Activated naive CD8-positive, alpha-beta T cell (primary cell): ENCODE results near the gene ESYT2.

Experiments used
- H3K27ac Mint-ChIP-seq: one replicate; pipeline ENCODE4 v1.8.0; 2021; ENCODE audit warnings: mixed read lengths
- H3K27me3 Mint-ChIP-seq: one replicate; pipeline ENCODE4 v1.8.0; 2021; ENCODE audit warnings: mixed read lengths
- H3K36me3 Mint-ChIP-seq: one replicate; pipeline ENCODE4 v1.8.0; 2021; ENCODE audit warnings: mixed read lengths
- H3K4me1 Mint-ChIP-seq: one replicate; pipeline ENCODE4 v1.8.0; 2021; ENCODE audit warnings: low read depth, mixed read lengths
- H3K4me3 Mint-ChIP-seq: one replicate; pipeline ENCODE4 v1.8.0; 2021; ENCODE audit warnings: mild to moderate bottlenecking, mixed read lengths
- H3K9me3 Mint-ChIP-seq: one replicate; pipeline ENCODE4 v1.8.0; 2021; ENCODE audit warnings: low read depth, mixed read lengths

ESYT2 gene

GRCh38 chr7:158746957-158747356 lies 82.4 kb downstream of the ESYT2 start:
- Mint-ChIP-seq H3K27me3 (no peaks in the 10 kb centered on the region), H3K27ac (no peak overlapping the region), H3K36me3 (peaks cover 6% of the 10 kb centered on the region), H3K4me3 (no peak overlapping the region), H3K4me1 (no peaks in the 10 kb centered on the region), H3K9me3 (no peaks in the 10 kb centered on the region)

- Mint-ChIP-seq H3K4me1 (no peaks in the 10 kb centered on the region), H3K9me3 (no peaks in the 10 kb centered on the region), H3K4me3 (no peak overlapping the region), H3K36me3 (peaks cover 6% of the 10 kb centered on the region), H3K27me3 (no peaks in the 10 kb centered on the region), H3K27ac (no peak overlapping the region)
Measured at GRCh38 chr7:158745057-158745715, 84.1 kb downstream of the ESYT2 start.

- no peak overlapping the region for H3K4me3 Mint-ChIP-seq
- peak overlapping the region; percentile 58 for H3K27ac Mint-ChIP-seq
- no peaks in the 10 kb centered on the region for H3K27me3 Mint-ChIP-seq
- H3K36me3 Mint-ChIP-seq = peaks cover 6% of the 10 kb centered on the region
- H3K4me1 Mint-ChIP-seq = no peaks in the 10 kb centered on the region
- no peaks in the 10 kb centered on the region for H3K9me3 Mint-ChIP-seq
Measured at GRCh38 chr7:158744070-158744469, 85.2 kb downstream of the ESYT2 start.

GRCh38 chr7:158743219-158743618 lies 86.1 kb downstream of the ESYT2 start:
- H3K27ac Mint-ChIP-seq = peak overlapping the region; percentile 28
- no peaks in the 10 kb centered on the region for H3K9me3 Mint-ChIP-seq
- H3K36me3 Mint-ChIP-seq = peaks cover 8% of the 10 kb centered on the region
- H3K27me3 Mint-ChIP-seq = no peaks in the 10 kb centered on the region
- no peak overlapping the region for H3K4me3 Mint-ChIP-seq
- no peaks in the 10 kb centered on the region for H3K4me1 Mint-ChIP-seq

- no peaks in the 10 kb centered on the region for H3K27me3 Mint-ChIP-seq
- H3K27ac Mint-ChIP-seq = peak overlapping the region; percentile 70
- H3K36me3 Mint-ChIP-seq = peaks cover 5% of the 10 kb centered on the region
- H3K9me3 Mint-ChIP-seq = no peaks in the 10 kb centered on the region
- H3K4me1 Mint-ChIP-seq = no peaks in the 10 kb centered on the region
- no peak overlapping the region for H3K4me3 Mint-ChIP-seq
Measured at GRCh38 chr7:158742065-158742821, 87.1 kb downstream of the ESYT2 start.

- no peaks in the 10 kb centered on the region for H3K27me3 Mint-ChIP-seq
- H3K36me3 Mint-ChIP-seq = peaks cover 5% of the 10 kb centered on the region
Measured at GRCh38 chr7:158741294-158741666, 88.0 kb downstream of the ESYT2 start.

GRCh38 chr7:158740657-158741293 lies 88.5 kb downstream of the ESYT2 start:
- Mint-ChIP-seq H3K9me3 (no peaks in the 10 kb centered on the region), H3K27ac (peak overlapping the region; percentile 72), H3K36me3 (peaks cover 3% of the 10 kb centered on the region), H3K4me3 (no peak overlapping the region), H3K4me1 (no peaks in the 10 kb centered on the region), H3K27me3 (no peaks in the 10 kb centered on the region)

More at GRCh38 chr7:158741294-158741666, 88.0 kb downstream of the ESYT2 start:
- Mint-ChIP-seq H3K9me3 (no peaks in the 10 kb centered on the region), H3K27ac (no peak overlapping the region), H3K4me1 (no peaks in the 10 kb centered on the region), H3K4me3 (no peak overlapping the region)

- H3K27me3 Mint-ChIP-seq = no peaks in the 10 kb centered on the region
- no peaks in the 10 kb centered on the region for H3K4me1 Mint-ChIP-seq
- H3K27ac Mint-ChIP-seq = peak overlapping the region; percentile 72
- no peaks in the 10 kb centered on the region for H3K9me3 Mint-ChIP-seq
- H3K4me3 Mint-ChIP-seq = no peak overlapping the region
- peaks cover 3% of the 10 kb centered on the region for H3K36me3 Mint-ChIP-seq
Measured at GRCh38 chr7:158740013-158740656, 89.2 kb downstream of the ESYT2 start.

GRCh38 chr7:158738841-158739240 lies 90.5 kb downstream of the ESYT2 start:
- Mint-ChIP-seq H3K27ac (no peak overlapping the region), H3K9me3 (no peaks in the 10 kb centered on the region), H3K4me1 (no peaks in the 10 kb centered on the region), H3K27me3 (no peaks in the 10 kb centered on the region), H3K36me3 (peaks cover 3% of the 10 kb centered on the region), H3K4me3 (no peak overlapping the region)

GRCh38 chr7:158737064-158737695 lies 92.1 kb downstream of the ESYT2 start:
- H3K27ac Mint-ChIP-seq = peak overlapping the region; percentile 22
- H3K27me3 Mint-ChIP-seq = no peaks in the 10 kb centered on the region
- no peak overlapping the region for H3K4me3 Mint-ChIP-seq
- peaks cover 3% of the 10 kb centered on the region for H3K36me3 Mint-ChIP-seq
- no peaks in the 10 kb centered on the region for H3K9me3 Mint-ChIP-seq
- no peaks in the 10 kb centered on the region for H3K4me1 Mint-ChIP-seq

GRCh38 chr7:158735935-158736334 lies 93.4 kb downstream of the ESYT2 start:
- H3K9me3 Mint-ChIP-seq = no peaks in the 10 kb centered on the region
- H3K4me1 Mint-ChIP-seq = no peaks in the 10 kb centered on the region
- H3K4me3 Mint-ChIP-seq = no peak overlapping the region
- peaks cover 3% of the 10 kb centered on the region for H3K36me3 Mint-ChIP-seq
- no peaks in the 10 kb centered on the region for H3K27me3 Mint-ChIP-seq
- peak overlapping the region; percentile 59 for H3K27ac Mint-ChIP-seq

GRCh38 chr7:158734861-158735260 lies 94.4 kb downstream of the ESYT2 start:
- H3K9me3 Mint-ChIP-seq = no peaks in the 10 kb centered on the region
- H3K4me3 Mint-ChIP-seq = no peak overlapping the region
- peak overlapping the region; percentile 4 for H3K27ac Mint-ChIP-seq
- H3K27me3 Mint-ChIP-seq = no peaks in the 10 kb centered on the region
- H3K4me1 Mint-ChIP-seq = no peaks in the 10 kb centered on the region
- peaks cover 6% of the 10 kb centered on the region for H3K36me3 Mint-ChIP-seq

- Mint-ChIP-seq H3K4me1 (no peaks in the 10 kb centered on the region), H3K27me3 (no peaks in the 10 kb centered on the region), H3K4me3 (no peak overlapping the region), H3K27ac (no peak overlapping the region), H3K9me3 (no peaks in the 10 kb centered on the region), H3K36me3 (peaks cover 6% of the 10 kb centered on the region)
Measured at GRCh38 chr7:158733775-158734494, 95.4 kb downstream of the ESYT2 start.

- Mint-ChIP-seq H3K27me3 (no peaks in the 10 kb centered on the region), H3K4me3 (no peak overlapping the region), H3K36me3 (peaks cover 4% of the 10 kb centered on the region), H3K27ac (no peak overlapping the region), H3K4me1 (peaks cover under 1% of the 10 kb centered on the region), H3K9me3 (no peaks in the 10 kb centered on the region)
Measured at GRCh38 chr7:158733220-158733519, 96.1 kb downstream of the ESYT2 start.
